Tibial artery (tissue), 4 donors: ENCODE data around the gene RAD50.

Experiments
- DNase-seq, 2 donors: peaks; one replicate each; pipeline ENCODE4 v3.0.0-alpha.2; 2019
- H3K27ac ChIP-seq, 2 donors: fragments of 200-600 bp; sonication (generic) in 1 of 2; 1 replicate in 1 of 2; 2 replicates in 1 of 2; pipeline ENCODE4 v1.5.1; 2018 to 2019; ENCODE audit warnings: mild to moderate bottlenecking in 1 of 2
- H3K27me3 ChIP-seq, 2 donors: fragments of 200-600 bp; sonication (generic) in 1 of 2; one replicate each; pipeline versions ENCODE4 v1.5.1 to v1.6.0; 2016 to 2019
- H3K36me3 ChIP-seq, 3 donors: fragments of 200-600 bp; sonication (generic) in 2 of 3; one replicate each; pipeline ENCODE4 v1.5.1; 2016 to 2019; ENCODE audit warnings: mild to moderate bottlenecking in 2 of 3
- H3K4me1 ChIP-seq, 4 donors: fragments of 200-600 bp; sonication (generic) in 2 of 4; 1 replicate in 3 of 4; 2 replicates in 1 of 4; pipeline ENCODE4 v1.5.1; 2016 to 2019
- H3K4me3 ChIP-seq, 2 donors: fragments of 200-600 bp; sonication (generic) in 1 of 2; 1 replicate in 1 of 2; 2 replicates in 1 of 2; pipeline ENCODE4 v1.5.1; 2018 to 2019; ENCODE audit warnings: mild to moderate bottlenecking in 2 of 2
- H3K9me3 ChIP-seq, 3 donors: fragments of 200-600 bp; sonication (generic) in 1 of 3; one replicate each; pipeline ENCODE4 v1.5.1; 2016 to 2019
- CTCF ChIP-seq, 2 experiments: fragments of 200-600 bp in 1 of 2; fragments of 450-650 bp in 1 of 2; IDR thresholded peaks; one replicate each; pipeline ENCODE4 v1.5.1; 2017 to 2019; ENCODE audit warnings: antibody characterized with exemption in 2 of 2, mild to moderate bottlenecking in 1 of 2, moderate library complexity in 1 of 2
- intact Hi-C: fragments of 100-400 bp; cut with DNase I; formaldehyde crosslinking; loops from one replicate; pipeline ENCODE4 v1.15.0; 2023; ENCODE audit warnings: low total_unique reads

Gene RAD50

GRCh38 chr5:132677191-132677590 lies 120.4 kb downstream of the RAD50 start:
- Histone ChIP-seq H3K9me3 (no peaks in the 10 kb centered on the region), H3K4me1 (peaks cover 0 to 46% (median 23%) of the 10 kb centered on the region in 4 donors), H3K27me3 (no peaks in the 10 kb centered on the region), H3K4me3 (no peak overlapping the region), H3K27ac (peak overlapping the region; percentile 51 to 82), H3K36me3 (no peaks in the 10 kb centered on the region)
- peak; percentile 49 to 56 for TF ChIP-seq CTCF (IDR thresholded peaks at IDR 0.05)
- intact Hi-C loops = loop anchor here (10.0 kb wide), 1 partner anchor 152 kb away; no protein-coding TSS in a partner anchor
- DNase-seq = peak; percentile 63 to 91

- Histone ChIP-seq H3K27me3 (no peaks in the 10 kb centered on the region), H3K4me1 (peaks cover 0 to 46% (median 23%) of the 10 kb centered on the region in 4 donors), H3K27ac (peak overlapping the region; percentile 51 to 82), H3K4me3 (no peak overlapping the region), H3K9me3 (no peaks in the 10 kb centered on the region), H3K36me3 (no peaks in the 10 kb centered on the region)
- TF ChIP-seq CTCF (IDR thresholded peaks at IDR 0.05) = no peak
- intact Hi-C loops = loop anchor here (10.0 kb wide), 1 partner anchor 153 kb away; no protein-coding TSS in a partner anchor
- DNase-seq = peak in 1 of 2 donors; percentile 25
Observed at GRCh38 chr5:132677682-132678400, 121.1 kb downstream of the RAD50 start.

- Histone ChIP-seq H3K4me3 (no peak overlapping the region), H3K27me3 (no peaks in the 10 kb centered on the region), H3K36me3 (no peaks in the 10 kb centered on the region), H3K4me1 (peaks cover 0 to 42% (median 22%) of the 10 kb centered on the region in 4 donors), H3K9me3 (no peaks in the 10 kb centered on the region), H3K27ac (no peak overlapping the region)
- peak in 1 of 2 donors; percentile 33 for DNase-seq
- TF ChIP-seq CTCF (IDR thresholded peaks at IDR 0.05) = no peak
- intact Hi-C loops = loop anchor here (10.0 kb wide), 1 partner anchor 154 kb away; no protein-coding TSS in a partner anchor
Observed at GRCh38 chr5:132678735-132679134, 122.0 kb downstream of the RAD50 start.

GRCh38 chr5:132679166-132679565 lies 122.4 kb downstream of the RAD50 start:
- H3K9me3 ChIP-seq = no peaks in the 10 kb centered on the region
- no peak for TF ChIP-seq CTCF (IDR thresholded peaks at IDR 0.05)
- H3K36me3 ChIP-seq = no peaks in the 10 kb centered on the region
- DNase-seq = peak in 1 of 2 donors; percentile 38
- H3K27ac ChIP-seq = no peak overlapping the region
- no peak overlapping the region for H3K4me3 ChIP-seq
- H3K27me3 ChIP-seq = no peaks in the 10 kb centered on the region
- peaks cover 0 to 38% (median 18%) of the 10 kb centered on the region in 4 donors for H3K4me1 ChIP-seq
- intact Hi-C loops = loop anchor here (10.0 kb wide), 1 partner anchor 154 kb away; no protein-coding TSS in a partner anchor

GRCh38 chr5:132679717-132680380 lies 123.1 kb downstream of the RAD50 start:
- no peak overlapping the region for H3K4me3 ChIP-seq
- H3K27ac ChIP-seq = no peak overlapping the region
- H3K4me1 ChIP-seq = peaks cover 0 to 33% (median 15%) of the 10 kb centered on the region in 4 donors
- intact Hi-C loops = loop anchor here (10.0 kb wide), 1 partner anchor 155 kb away; no protein-coding TSS in a partner anchor
- TF ChIP-seq CTCF (IDR thresholded peaks at IDR 0.05) = no peak
- H3K27me3 ChIP-seq = no peaks in the 10 kb centered on the region
- no peaks in the 10 kb centered on the region for H3K36me3 ChIP-seq
- peak in 1 of 2 donors; percentile 39 for DNase-seq
- H3K9me3 ChIP-seq = no peaks in the 10 kb centered on the region
